Limb (tissue), 2 donors: ENCODE data around the gene PITPNM3.

ENCODE experiments used
- DNase-seq, 2 donors: peaks; one replicate each; pipeline ENCODE4 v3.0.0-alpha.2; 2016; ENCODE audit errors: extremely low spot score in 2 of 2

PITPNM3 gene

GRCh38 chr17:6551869-6552531, 4.4 kb downstream of the PITPNM3 start:
- no peak for DNase-seq

- no peak for DNase-seq
Observed at GRCh38 chr17:6551356-6551755, 5.0 kb downstream of the PITPNM3 start.

GRCh38 chr17:6549384-6550036, 6.8 kb downstream of the PITPNM3 start:
- no peak for DNase-seq

- DNase-seq: no peak
Observed at GRCh38 chr17:6548578-6549330, 7.6 kb downstream of the PITPNM3 start.

- DNase-seq: no peak
Observed at GRCh38 chr17:6548034-6548433, 8.3 kb downstream of the PITPNM3 start.

GRCh38 chr17:6547336-6547735, 9.0 kb downstream of the PITPNM3 start:
- DNase-seq: no peak

- DNase-seq: no peak
Observed at GRCh38 chr17:6546069-6546718, 10.2 kb downstream of the PITPNM3 start.

- DNase-seq: no peak
Observed at GRCh38 chr17:6545291-6545690, 11.1 kb downstream of the PITPNM3 start.

GRCh38 chr17:6544011-6544370, 12.4 kb downstream of the PITPNM3 start:
- no peak for DNase-seq

GRCh38 chr17:6543079-6544010, 13.0 kb downstream of the PITPNM3 start:
- no peak for DNase-seq

- DNase-seq: no peak
Observed at GRCh38 chr17:6542577-6542976, 13.8 kb downstream of the PITPNM3 start.

GRCh38 chr17:6541886-6542285, 14.5 kb downstream of the PITPNM3 start:
- no peak for DNase-seq

- DNase-seq: no peak
Observed at GRCh38 chr17:6539871-6540270, 16.5 kb downstream of the PITPNM3 start.

GRCh38 chr17:6536566-6537065, 19.7 kb downstream of the PITPNM3 start:
- no peak for DNase-seq

GRCh38 chr17:6536053-6536452, 20.3 kb downstream of the PITPNM3 start:
- DNase-seq: no peak

- DNase-seq: no peak
Observed at GRCh38 chr17:6534846-6535514, 21.4 kb downstream of the PITPNM3 start.

- DNase-seq: no peak
Observed at GRCh38 chr17:6532441-6532885, 23.9 kb downstream of the PITPNM3 start.

GRCh38 chr17:6531575-6531974, 24.8 kb downstream of the PITPNM3 start:
- no peak for DNase-seq

- DNase-seq: no peak
Observed at GRCh38 chr17:6530324-6530920, 25.9 kb downstream of the PITPNM3 start.

GRCh38 chr17:6528557-6528956, 27.8 kb downstream of the PITPNM3 start:
- no peak for DNase-seq
